BLaER1 (cell line): ENCODE data around the gene ZNF605.
"Not testable (repeated sequence)": the region's sequence is repeated elsewhere in the genome, so short reads cannot be mapped to it uniquely, and the experiment has no call there.

Experiments used
- H3K27ac ChIP-seq: shearing (Covaris generic); formaldehyde crosslinking; 2 replicates; pipeline ENCODE4 v1.8.1; 2022
- H3K27me3 ChIP-seq: shearing (Covaris generic); formaldehyde crosslinking; 2 replicates; pipeline ENCODE4 v1.8.1; 2022
- H3K36me3 ChIP-seq: shearing (Covaris generic); formaldehyde crosslinking; 2 replicates; pipeline ENCODE4 v1.8.1; 2022
- H3K4me1 ChIP-seq: shearing (Covaris generic); formaldehyde crosslinking; 2 replicates; pipeline ENCODE4 v1.8.1; 2022
- H3K4me2 ChIP-seq: shearing (Covaris generic); formaldehyde crosslinking; 2 replicates; pipeline ENCODE4 v1.8.1; 2022
- H3K4me3 ChIP-seq: shearing (Covaris generic); formaldehyde crosslinking; 2 replicates; pipeline ENCODE4 v1.8.1; 2022
- H3K9ac ChIP-seq: shearing (Covaris generic); formaldehyde crosslinking; 2 replicates; pipeline ENCODE4 v1.8.1; 2022
- H3K9me3 ChIP-seq: shearing (Covaris generic); formaldehyde crosslinking; 2 replicates; pipeline ENCODE4 v1.8.1; 2022
- H4K20me1 ChIP-seq: shearing (Covaris generic); formaldehyde crosslinking; 2 replicates; pipeline ENCODE4 v1.8.1; 2022
- Cebpa-rat ChIP-seq: shearing (Covaris generic); IDR thresholded peaks from 2 replicates; pipeline ENCODE4 v1.8.1; 2022

Gene ZNF605

GRCh38 chr12:132956011-132956788 is at the start of gene ZNF605:
ZNF605 (minus strand) TSS chr12:132956306; CDS start chr12:132945635, 10,671 bp downstream.
- peak within 1 kb of the TSS; percentile 79 for H3K4me3 ChIP-seq
- TF ChIP-seq Cebpa-rat, result no peak
- H3K27ac ChIP-seq, result peak within 1 kb of the TSS; percentile 94

GRCh38 chr12:132998741-132999140 is 42.6 kb upstream of the ZNF605 start:
- Histone ChIP-seq H4K20me1 (no peaks in the 10 kb centered on the region), H3K4me3 (0 out of 2 replicates have a peak overlapping the region, but pooled peaks have one; percentile 24), H3K36me3 (peaks cover 95% of the 10 kb centered on the region), H3K27me3 (no peaks in the 10 kb centered on the region), H3K9ac (no peak overlapping the region), H3K4me1 (no peaks in the 10 kb centered on the region), H3K4me2 (no peak overlapping the region), H3K27ac (no peak overlapping the region), H3K9me3 (peaks cover 100% of the 10 kb centered on the region)
- TF ChIP-seq Cebpa-rat, result no peak

More at GRCh38 chr12:132956011-132956788, at the start of gene ZNF605:
- no peaks in the 10 kb centered on the region for H4K20me1 ChIP-seq
- H3K9ac ChIP-seq, result peak within 1 kb of the TSS; percentile 90
- H3K4me1 ChIP-seq, result peaks cover 19% of the 10 kb centered on the region
- peak within 1 kb of the TSS; percentile 88 for H3K4me2 ChIP-seq
- H3K36me3 ChIP-seq, result peaks cover 19% of the 10 kb centered on the region
- H3K27me3 ChIP-seq, result no peaks in the 10 kb centered on the region
- peaks cover 59% of the 10 kb centered on the region for H3K9me3 ChIP-seq

DNA sequence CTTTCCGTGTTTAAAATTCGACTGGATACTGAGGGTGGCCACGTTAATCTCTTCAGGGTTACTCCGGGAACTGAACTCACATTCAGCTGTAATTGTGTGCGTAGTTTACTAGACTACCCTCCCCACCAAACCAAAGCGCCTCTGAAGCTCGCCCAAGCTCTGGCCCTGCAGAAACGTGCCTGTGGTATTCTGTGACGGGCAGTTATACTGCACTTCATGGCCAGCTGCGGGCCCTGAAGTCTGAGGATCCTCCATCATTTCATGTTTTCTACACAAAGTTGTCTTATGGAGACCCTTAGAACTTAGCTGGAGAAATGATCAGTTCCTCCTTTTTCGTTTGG is 30.7 kb upstream of the ZNF605 start:
- Histone ChIP-seq H3K9me3 (peaks cover 46% of the 10 kb centered on the region), H3K27ac (peak overlapping the region; percentile 90), H3K9ac (peak overlapping the region; percentile 91), H3K36me3 (peaks cover 45% of the 10 kb centered on the region), H4K20me1 (no peaks in the 10 kb centered on the region), H3K27me3 (no peaks in the 10 kb centered on the region), H3K4me3 (peak overlapping the region; percentile 92), H3K4me2 (peak overlapping the region; percentile 85), H3K4me1 (peaks cover 14% of the 10 kb centered on the region)
- no peak for TF ChIP-seq Cebpa-rat

- Histone ChIP-seq H3K4me3 (peak within 1 kb of the TSS; percentile 92), H3K36me3 (peaks cover 39% of the 10 kb centered on the region), H3K27ac (peak within 1 kb of the TSS; percentile 90), H4K20me1 (no peaks in the 10 kb centered on the region), H3K4me2 (peak within 1 kb of the TSS; percentile 85), H3K4me1 (peaks cover 14% of the 10 kb centered on the region), H3K9me3 (peaks cover 40% of the 10 kb centered on the region), H3K9ac (peak within 1 kb of the TSS; percentile 91), H3K27me3 (no peaks in the 10 kb centered on the region)
- TF ChIP-seq Cebpa-rat, result no peak
These were observed 30.1 kb upstream of the ZNF605 start, which contains the start of gene ZNF26 for GRCh38 chr12:132986001-132986884. ZNF26 (plus strand) TSS chr12:132986367; CDS start chr12:132986841, 474 bp downstream.

GRCh38 chr12:132976870-132977269 is 20.8 kb upstream of the ZNF605 start:
- peaks cover 61% of the 10 kb centered on the region for H3K9me3 ChIP-seq
- not testable (repeated sequence) for H4K20me1 ChIP-seq, H3K36me3 ChIP-seq, H3K9ac ChIP-seq, H3K27ac ChIP-seq, H3K27me3 ChIP-seq, H3K4me3 ChIP-seq, H3K4me1 ChIP-seq, H3K4me2 ChIP-seq

GRCh38 chr12:132972374-132972773 is 16.3 kb upstream of the ZNF605 start:
- no peak overlapping the region for H3K27ac ChIP-seq
- peaks cover 13% of the 10 kb centered on the region; the same call in 1 of the 2 replicates for H3K36me3 ChIP-seq
- no peaks in the 10 kb centered on the region for H3K27me3 ChIP-seq
- H3K9ac ChIP-seq, result no peak overlapping the region
- H3K9me3 ChIP-seq, result peaks cover 87% of the 10 kb centered on the region
- no peaks in the 10 kb centered on the region for H3K4me1 ChIP-seq
- no peak overlapping the region for H3K4me2 ChIP-seq
- TF ChIP-seq Cebpa-rat, result no peak
- no peak overlapping the region for H3K4me3 ChIP-seq
- no peaks in the 10 kb centered on the region for H4K20me1 ChIP-seq

DNA sequence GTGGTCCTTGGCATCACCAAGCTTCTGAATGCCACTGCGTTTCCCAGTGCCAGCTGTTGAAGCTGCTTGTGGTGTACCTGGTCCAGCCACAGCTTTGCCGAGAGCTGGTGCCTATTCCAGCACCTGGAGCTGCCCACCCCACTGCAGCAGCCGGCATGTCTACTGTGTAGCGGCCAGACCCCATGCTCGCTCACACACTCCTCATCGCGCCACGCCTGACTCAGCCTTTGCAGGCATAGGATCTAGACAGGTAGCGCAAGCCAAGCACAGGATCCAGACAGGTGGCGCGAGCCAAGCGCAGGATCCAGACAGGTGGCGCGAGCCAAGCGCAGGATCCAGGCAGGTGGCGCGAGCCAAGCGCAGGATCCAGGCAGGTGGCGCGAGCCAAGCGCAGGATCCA is 11.6 kb upstream of the ZNF605 start:
- Histone ChIP-seq H3K27me3 (no peaks in the 10 kb centered on the region), H3K27ac (no peak overlapping the region), H3K9ac (no peak overlapping the region), H3K4me1 (no peaks in the 10 kb centered on the region), H3K36me3 (peaks cover 53% of the 10 kb centered on the region), H4K20me1 (no peaks in the 10 kb centered on the region), H3K4me2 (no peak overlapping the region), H3K9me3 (peaks cover 99% of the 10 kb centered on the region), H3K4me3 (no peak overlapping the region)
- no peak for TF ChIP-seq Cebpa-rat

GRCh38 chr12:132966676-132967415 is 10.7 kb upstream of the ZNF605 start:
- Histone ChIP-seq H3K4me1 (no peaks in the 10 kb centered on the region), H3K27me3 (no peaks in the 10 kb centered on the region), H3K27ac (no peak overlapping the region), H3K4me3 (0 out of 2 replicates have a peak overlapping the region, but pooled peaks have one; percentile 18), H3K9ac (no peak overlapping the region), H3K4me2 (no peak overlapping the region), H3K36me3 (peaks cover 61% of the 10 kb centered on the region), H3K9me3 (peaks cover 100% of the 10 kb centered on the region), H4K20me1 (no peaks in the 10 kb centered on the region)
- TF ChIP-seq Cebpa-rat, result no peak

GRCh38 chr12:132965796-132966195 is 9.7 kb upstream of the ZNF605 start:
- peaks cover 99% of the 10 kb centered on the region for H3K9me3 ChIP-seq
- no peak overlapping the region for H3K9ac ChIP-seq
- H3K36me3 ChIP-seq, result peaks cover 63% of the 10 kb centered on the region
- H3K4me1 ChIP-seq, result no peaks in the 10 kb centered on the region
- no peaks in the 10 kb centered on the region for H3K27me3 ChIP-seq
- H3K27ac ChIP-seq, result no peak overlapping the region
- no peaks in the 10 kb centered on the region for H4K20me1 ChIP-seq
- no peak overlapping the region for H3K4me3 ChIP-seq
- TF ChIP-seq Cebpa-rat, result no peak
- H3K4me2 ChIP-seq, result no peak overlapping the region

DNA sequence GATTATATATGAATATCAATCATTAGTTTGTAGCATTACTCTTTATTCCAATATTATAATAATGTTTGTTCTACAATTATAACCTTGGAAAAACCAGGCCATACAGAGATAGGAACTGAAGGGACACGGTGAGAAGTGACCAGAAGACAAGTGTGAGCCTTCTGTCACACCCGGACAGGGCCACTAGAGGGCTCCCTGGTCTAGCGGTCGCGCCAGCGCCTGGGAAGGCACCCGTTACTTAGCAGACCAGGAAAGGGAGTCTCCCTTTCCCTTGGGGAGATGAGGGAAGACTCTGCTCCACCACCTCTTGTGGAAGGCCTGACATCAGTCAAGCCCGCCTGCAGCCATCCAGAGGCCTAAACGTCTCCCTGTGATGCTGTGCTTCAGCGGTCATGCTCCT is 7.8 kb upstream of the ZNF605 start:
- not testable (repeated sequence) for H3K4me1 ChIP-seq, H4K20me1 ChIP-seq, H3K27ac ChIP-seq, H3K27me3 ChIP-seq, H3K4me3 ChIP-seq, H3K9ac ChIP-seq, H3K4me2 ChIP-seq
- Histone ChIP-seq H3K9me3 (peaks cover 86% of the 10 kb centered on the region), H3K36me3 (peaks cover 63% of the 10 kb centered on the region)

DNA sequence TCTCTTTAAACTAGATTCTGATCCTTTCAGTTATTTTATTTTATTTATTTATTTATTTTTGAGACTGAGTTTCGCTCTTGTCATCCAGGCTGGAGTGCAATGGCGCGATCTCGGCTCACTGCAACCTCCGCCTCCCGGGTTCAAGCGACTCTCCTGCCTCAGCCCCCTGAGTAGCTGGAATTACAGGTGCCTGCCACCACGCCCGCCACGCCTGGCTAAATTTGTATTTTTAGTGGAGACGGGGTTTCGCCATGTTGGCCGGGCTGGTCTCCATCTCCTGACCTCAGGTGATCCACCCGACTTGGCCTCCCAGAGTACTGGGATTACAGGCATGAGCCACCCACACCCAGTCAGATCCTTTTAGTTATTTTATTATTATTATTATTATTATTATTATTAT is 5.7 kb upstream of the ZNF605 start:
- peaks cover 84% of the 10 kb centered on the region for H3K9me3 ChIP-seq
- H3K36me3 ChIP-seq, result peaks cover 44% of the 10 kb centered on the region

More for the DNA sequence above, 5.7 kb upstream of the ZNF605 start:
- not testable (repeated sequence) for H3K4me2 ChIP-seq, H4K20me1 ChIP-seq, H3K4me3 ChIP-seq, H3K27me3 ChIP-seq, H3K27ac ChIP-seq, H3K9ac ChIP-seq, H3K4me1 ChIP-seq
